ENCODE data around the gene TMEM231.

- TF ChIP-seq, protein P1, sequence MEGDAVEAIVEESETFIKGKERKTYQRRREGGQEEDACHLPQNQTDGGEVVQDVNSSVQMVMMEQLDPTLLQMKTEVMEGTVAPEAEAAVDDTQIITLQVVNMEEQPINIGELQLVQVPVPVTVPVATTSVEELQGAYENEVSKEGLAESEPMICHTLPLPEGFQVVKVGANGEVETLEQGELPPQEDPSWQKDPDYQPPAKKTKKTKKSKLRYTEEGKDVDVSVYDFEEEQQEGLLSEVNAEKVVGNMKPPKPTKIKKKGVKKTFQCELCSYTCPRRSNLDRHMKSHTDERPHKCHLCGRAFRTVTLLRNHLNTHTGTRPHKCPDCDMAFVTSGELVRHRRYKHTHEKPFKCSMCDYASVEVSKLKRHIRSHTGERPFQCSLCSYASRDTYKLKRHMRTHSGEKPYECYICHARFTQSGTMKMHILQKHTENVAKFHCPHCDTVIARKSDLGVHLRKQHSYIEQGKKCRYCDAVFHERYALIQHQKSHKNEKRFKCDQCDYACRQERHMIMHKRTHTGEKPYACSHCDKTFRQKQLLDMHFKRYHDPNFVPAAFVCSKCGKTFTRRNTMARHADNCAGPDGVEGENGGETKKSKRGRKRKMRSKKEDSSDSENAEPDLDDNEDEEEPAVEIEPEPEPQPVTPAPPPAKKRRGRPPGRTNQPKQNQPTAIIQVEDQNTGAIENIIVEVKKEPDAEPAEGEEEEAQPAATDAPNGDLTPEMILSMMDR (IDR thresholded peaks at IDR 0.05 in 4 of 5, conservative IDR thresholded peaks at IDR 0.05 in 1 of 5): no peak
- TF ChIP-seq POLR2A (IDR thresholded peaks at IDR 0.05): no peak
These were observed 28.2 kb downstream of the TMEM231 start for GRCh38 chr16:75527825-75528299.
